Activated naive CD4-positive, alpha-beta T cell treated with anti-CD3 and anti-CD28 coated beads for 36 hours (primary cell): ENCODE measurements around the gene TUBGCP2. TPM values are rescaled to one million over a fixed set of nuclear protein-coding genes. Genes with fewer than 3 reads are reported as not detected.

Experiments
- CTCF ChIA-PET: fragments of 350-600 bp; sonication (Branson Sonifier 250); formaldehyde crosslinking; loops from one replicate; lab custom pipeline; 2021; ENCODE audit warnings: antibody characterized with exemption; lab: Charles Lee
- DNase-seq: peaks from one replicate; pipeline ENCODE4 v3.0.0-alpha.2; 2020
- H3K27ac Mint-ChIP-seq: one replicate; pipeline ENCODE4 v1.8.0; 2021; ENCODE audit warnings: mild to moderate bottlenecking, mixed read lengths
- H3K27me3 Mint-ChIP-seq: one replicate; pipeline ENCODE4 v1.8.0; 2021; ENCODE audit warnings: low read depth, mixed read lengths
- H3K36me3 Mint-ChIP-seq: one replicate; pipeline ENCODE4 v1.8.0; 2021; ENCODE audit warnings: low read depth, mixed read lengths
- H3K4me1 Mint-ChIP-seq: one replicate; pipeline ENCODE4 v1.8.0; 2021; ENCODE audit warnings: low read depth, mixed read lengths
- H3K4me3 Mint-ChIP-seq: one replicate; pipeline ENCODE4 v1.8.0; 2021; ENCODE audit warnings: mild to moderate bottlenecking, moderate library complexity, mixed read lengths
- H3K9me3 Mint-ChIP-seq: one replicate; pipeline ENCODE4 v1.8.0; 2021; ENCODE audit warnings: mixed read lengths
- intact Hi-C: fragments of 100-400 bp; cut with micrococcal nuclease; formaldehyde crosslinking; loops from one replicate; pipeline ENCODE4 v1.15.1; 2023
- total RNA-seq, 2 experiments: library from RNA; stranded (reverse); gene quantifications; one replicate each; pipeline ENCODE4 v1.2.3, GENCODE V29; 2021

Gene TUBGCP2, protein sequence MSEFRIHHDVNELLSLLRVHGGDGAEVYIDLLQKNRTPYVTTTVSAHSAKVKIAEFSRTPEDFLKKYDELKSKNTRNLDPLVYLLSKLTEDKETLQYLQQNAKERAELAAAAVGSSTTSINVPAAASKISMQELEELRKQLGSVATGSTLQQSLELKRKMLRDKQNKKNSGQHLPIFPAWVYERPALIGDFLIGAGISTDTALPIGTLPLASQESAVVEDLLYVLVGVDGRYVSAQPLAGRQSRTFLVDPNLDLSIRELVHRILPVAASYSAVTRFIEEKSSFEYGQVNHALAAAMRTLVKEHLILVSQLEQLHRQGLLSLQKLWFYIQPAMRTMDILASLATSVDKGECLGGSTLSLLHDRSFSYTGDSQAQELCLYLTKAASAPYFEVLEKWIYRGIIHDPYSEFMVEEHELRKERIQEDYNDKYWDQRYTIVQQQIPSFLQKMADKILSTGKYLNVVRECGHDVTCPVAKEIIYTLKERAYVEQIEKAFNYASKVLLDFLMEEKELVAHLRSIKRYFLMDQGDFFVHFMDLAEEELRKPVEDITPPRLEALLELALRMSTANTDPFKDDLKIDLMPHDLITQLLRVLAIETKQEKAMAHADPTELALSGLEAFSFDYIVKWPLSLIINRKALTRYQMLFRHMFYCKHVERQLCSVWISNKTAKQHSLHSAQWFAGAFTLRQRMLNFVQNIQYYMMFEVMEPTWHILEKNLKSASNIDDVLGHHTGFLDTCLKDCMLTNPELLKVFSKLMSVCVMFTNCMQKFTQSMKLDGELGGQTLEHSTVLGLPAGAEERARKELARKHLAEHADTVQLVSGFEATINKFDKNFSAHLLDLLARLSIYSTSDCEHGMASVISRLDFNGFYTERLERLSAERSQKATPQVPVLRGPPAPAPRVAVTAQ
- 10 to 100 TPM; 47.9 to 56.1 TPM for total RNA-seq

DNA sequence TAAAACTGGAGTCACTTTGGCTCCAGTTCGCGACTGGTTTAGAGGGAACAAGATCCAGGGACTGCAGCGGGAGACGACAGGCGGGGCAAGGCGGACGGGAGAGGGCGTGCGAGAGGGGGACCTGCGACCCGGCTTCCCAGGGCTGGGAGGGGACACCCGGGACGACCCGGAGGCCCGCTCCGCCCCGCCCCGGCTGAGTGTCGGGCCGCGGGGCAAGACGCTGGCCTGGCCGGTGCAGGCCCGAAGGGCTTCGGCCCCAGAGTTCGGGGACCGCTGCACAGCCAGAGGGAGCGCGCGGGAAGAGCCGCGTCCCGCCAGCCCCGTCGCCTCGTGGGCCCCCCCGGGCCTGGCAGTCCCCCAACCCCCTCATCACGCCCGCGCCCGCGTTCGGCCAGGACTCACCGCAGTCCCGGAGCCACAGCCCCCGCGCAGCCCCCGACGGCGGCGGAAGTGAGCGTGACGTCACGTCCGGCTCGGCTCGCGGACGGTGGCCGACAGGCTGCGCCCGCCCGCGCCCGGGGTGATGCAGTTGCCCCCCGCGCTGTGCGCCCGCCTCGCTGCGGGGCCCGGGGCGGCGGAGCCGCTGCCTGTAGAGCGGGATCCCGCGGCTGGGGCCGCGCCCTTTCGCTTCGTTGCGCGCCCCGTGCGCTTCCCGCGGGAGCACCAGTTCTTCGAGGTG lies at the start of gene TUBGCP2, which contains the start of gene ZNF511:
TSS of gene TUBGCP2 (minus strand) at position 452 of the 679 bp plus-strand sequence. CDS start 5,931 bp downstream, outside the sequence.
TSS of gene ZNF511 (plus strand) at position 494 of the 679 bp plus-strand sequence. CDS start at position 524, 30 bp downstream.
- Mint-ChIP-seq H3K27ac (peak within 1 kb of the TSS; percentile 98), H3K36me3 (peaks cover 16% of the 10 kb centered on the region), H3K27me3 (no peaks in the 10 kb centered on the region), H3K9me3 (no peaks in the 10 kb centered on the region), H3K4me3 (peak within 1 kb of the TSS; percentile 98), H3K4me1 (peaks cover 26% of the 10 kb centered on the region)
- CTCF ChIA-PET, result interaction anchor here (0.6 to 2.1 kb wide), 16 partner anchors 10 to 210 kb away, joined by 3 to 12 read pairs (median 4); no protein-coding TSS in a partner anchor
- intact Hi-C loops, result loop anchor here (1.0 to 10.0 kb wide), 6 partner anchors 33 to 404 kb away; partner anchors contain the start of gene PAOX
- peak; percentile 83 for DNase-seq

DNA sequence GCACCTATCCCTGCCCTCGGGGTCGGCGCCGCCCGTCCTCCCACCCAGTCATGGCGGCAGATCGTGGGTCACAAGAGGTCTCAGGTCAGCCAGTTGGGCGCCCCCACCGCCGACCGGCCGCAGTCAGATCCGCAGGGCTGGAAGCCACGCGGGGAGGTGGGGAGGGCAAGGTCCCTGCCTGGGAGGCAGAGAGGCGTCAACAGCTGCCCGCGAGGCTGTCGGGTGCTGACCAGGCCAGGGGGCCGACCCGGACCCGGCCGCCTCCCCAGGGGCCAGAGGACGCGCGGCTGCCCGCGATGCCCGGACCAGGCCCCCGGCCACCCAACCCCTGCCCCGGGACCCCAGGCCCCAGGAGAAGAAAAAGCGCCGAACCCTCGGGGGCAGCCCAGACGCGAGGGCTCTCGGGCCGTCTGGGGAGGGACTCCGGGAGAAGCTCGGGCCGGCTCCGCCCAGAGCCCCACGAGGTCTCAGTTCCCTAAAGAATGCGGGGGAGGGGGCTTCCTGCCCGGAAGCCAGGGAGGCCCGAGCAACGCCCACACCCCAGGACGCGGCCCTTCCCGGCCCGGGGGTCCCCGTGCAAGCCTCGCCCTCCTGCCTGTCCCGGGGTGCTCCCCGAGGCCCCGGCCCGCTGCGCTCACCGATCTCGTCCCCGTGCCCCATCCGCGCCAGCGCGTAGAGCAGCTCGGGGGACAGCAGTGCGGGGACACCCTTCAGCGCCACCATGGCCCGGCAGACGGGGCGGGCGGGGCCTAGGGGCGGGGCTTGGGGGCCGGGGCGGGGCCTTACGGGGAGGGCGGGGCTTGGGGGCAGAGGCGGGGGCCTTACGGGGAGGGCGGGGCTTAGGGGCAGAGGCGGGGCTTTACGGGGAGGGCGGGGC lies 48.9 kb upstream of the TUBGCP2 start, which contains the start of gene FUOM:
TSS of gene FUOM (minus strand) at position 735 of the 877 bp plus-strand sequence. CDS start at position 723, 12 bp downstream.
- H3K4me3 Mint-ChIP-seq, result peak within 1 kb of the TSS; percentile 77
- no peaks in the 10 kb centered on the region for H3K27me3 Mint-ChIP-seq
- peak; percentile 75 for DNase-seq
- peaks cover 4% of the 10 kb centered on the region for H3K36me3 Mint-ChIP-seq
- intact Hi-C loops, result loop anchor here (1.0 kb wide), 5 partner anchors 16 to 95 kb away; partner anchors contain the start of genes ECHS1, MTG1 and PAOX
- CTCF ChIA-PET, result no interaction called here
- H3K4me1 Mint-ChIP-seq, result peaks cover 3% of the 10 kb centered on the region
- H3K27ac Mint-ChIP-seq, result no peak within 1 kb of the TSS
- H3K9me3 Mint-ChIP-seq, result no peaks in the 10 kb centered on the region

DNA sequence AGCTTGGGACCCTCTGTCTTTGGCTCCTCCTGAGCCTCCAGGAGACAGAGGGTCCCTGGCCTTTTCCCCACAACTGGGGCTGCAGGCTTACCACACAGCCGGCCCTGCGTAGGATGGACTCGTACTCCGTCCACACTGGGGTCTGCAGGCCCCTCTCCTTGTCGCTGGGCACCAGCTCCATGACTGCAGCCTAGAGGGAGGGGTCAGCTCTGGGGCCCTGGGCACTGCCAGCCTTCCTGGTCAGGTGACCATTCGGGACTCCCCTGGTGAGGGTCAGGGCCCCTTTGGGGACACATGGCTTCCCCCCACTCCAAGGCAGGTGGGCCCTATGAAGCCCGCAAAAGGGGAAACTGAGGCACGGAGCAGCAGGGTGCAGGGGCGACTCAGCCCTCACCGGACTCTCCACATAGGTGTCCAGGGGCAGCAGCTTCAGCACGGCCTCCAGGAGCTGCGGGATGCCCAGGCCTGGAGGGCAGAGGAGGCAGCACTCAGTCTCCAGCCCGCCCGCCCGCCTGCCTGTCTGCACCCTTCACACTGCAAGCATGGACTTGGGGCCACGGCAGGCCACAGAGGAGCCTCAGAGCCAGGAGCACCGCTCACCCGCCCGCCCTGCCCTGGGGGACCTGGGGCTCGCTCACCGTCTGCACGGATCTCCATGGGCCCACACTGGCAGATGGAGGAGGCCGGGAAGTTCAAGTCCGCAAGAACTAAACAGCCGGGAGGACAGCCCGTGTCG lies 48.0 kb upstream of the TUBGCP2 start:
- Mint-ChIP-seq H3K4me3 (peak overlapping the region; percentile 77), H3K36me3 (peaks cover 4% of the 10 kb centered on the region), H3K9me3 (no peaks in the 10 kb centered on the region), H3K27ac (no peak overlapping the region), H3K4me1 (peaks cover 3% of the 10 kb centered on the region), H3K27me3 (no peaks in the 10 kb centered on the region)
- no peak for DNase-seq
- intact Hi-C loops, result loop anchor here (1.0 kb wide), 4 partner anchors 17 to 38 kb away; partner anchors contain the start of genes ECHS1, MTG1 and PAOX
- CTCF ChIA-PET, result interaction anchor here (0.8 kb wide), 1 partner anchor 27 kb away, joined by 3 read pairs; no protein-coding TSS in a partner anchor

DNA sequence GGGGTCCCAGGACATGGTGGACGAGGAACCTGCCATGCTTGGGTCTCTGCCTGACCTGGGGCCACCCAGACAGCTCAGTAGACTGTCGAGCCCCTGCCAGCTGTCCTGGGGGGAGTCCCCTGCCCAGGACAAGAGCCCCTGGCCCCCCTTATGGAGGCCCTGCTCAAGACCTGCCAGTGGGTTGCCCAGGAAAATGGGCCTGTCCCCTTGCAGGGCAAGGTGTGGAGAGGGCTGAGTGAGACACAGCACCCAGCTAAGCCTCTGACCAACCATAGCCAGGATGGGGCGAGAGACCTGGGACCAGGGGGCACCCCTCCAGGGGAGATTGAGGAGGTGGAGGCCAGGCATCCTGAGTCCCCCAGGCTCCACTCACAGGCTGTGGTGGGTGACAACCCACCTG lies 47.3 kb upstream of the TUBGCP2 start:
- Mint-ChIP-seq H3K27ac (no peak overlapping the region), H3K4me1 (peaks cover 3% of the 10 kb centered on the region), H3K36me3 (peaks cover 4% of the 10 kb centered on the region), H3K27me3 (no peaks in the 10 kb centered on the region), H3K4me3 (peak overlapping the region; percentile 55), H3K9me3 (no peaks in the 10 kb centered on the region)
- intact Hi-C loops, result no loop called here
- DNase-seq, result no peak
- CTCF ChIA-PET, result interaction anchor here (0.8 to 1.1 kb wide), 2 partner anchors 26 kb away, joined by 3 to 4 read pairs; no protein-coding TSS in a partner anchor

DNA sequence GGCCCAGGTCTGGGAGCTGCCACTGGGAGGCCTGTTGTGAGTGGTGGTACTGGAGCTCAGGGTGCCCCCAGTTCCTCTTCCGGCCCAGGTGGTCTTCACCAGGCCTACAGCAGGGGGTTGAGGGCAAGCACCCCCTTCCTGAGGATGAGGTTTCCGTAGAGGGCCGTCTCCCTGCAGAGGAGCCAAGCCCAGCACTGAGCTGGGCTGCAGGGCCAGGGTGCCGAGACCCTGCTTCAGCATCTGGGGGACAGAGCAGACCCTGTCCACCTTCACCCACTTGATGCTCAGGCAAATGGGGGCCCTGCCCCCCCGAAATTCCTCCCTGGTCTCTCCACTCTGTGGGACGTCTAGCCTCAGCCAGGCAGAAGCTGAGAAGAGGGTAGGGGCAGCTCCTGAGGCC lies 46.6 kb upstream of the TUBGCP2 start:
- CTCF ChIA-PET, result interaction anchor here (1.1 kb wide), 1 partner anchor 26 kb away, joined by 4 read pairs; no protein-coding TSS in a partner anchor

DNA sequence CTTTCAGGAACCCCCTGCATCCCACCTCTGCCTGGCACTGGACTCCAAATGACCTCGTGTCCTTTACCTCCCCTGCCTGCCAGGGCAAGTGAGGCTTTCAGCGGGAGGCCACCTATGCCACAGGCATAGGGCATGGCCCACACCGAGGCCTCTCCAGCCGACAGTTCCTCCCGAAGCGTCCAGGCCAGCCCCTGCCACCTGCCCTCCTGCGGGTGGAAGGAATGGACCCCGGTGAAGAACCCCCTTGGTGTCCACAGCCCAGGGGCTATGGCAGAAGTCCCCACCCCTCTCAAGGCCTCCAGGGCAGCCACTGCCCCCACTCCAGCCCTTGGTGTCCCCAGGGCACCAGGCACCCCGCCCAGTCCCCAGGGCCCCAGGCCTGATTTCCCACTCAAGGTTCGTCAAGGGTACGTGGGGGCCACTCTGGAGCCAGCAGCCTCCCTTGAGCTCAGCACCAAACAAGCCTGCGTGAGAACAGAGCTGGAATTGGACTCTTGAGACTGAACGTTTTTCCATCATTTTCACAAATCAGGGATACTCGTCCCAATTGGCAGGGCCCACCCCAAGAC lies 46.1 kb upstream of the TUBGCP2 start:
- Mint-ChIP-seq H3K9me3 (no peaks in the 10 kb centered on the region), H3K27ac (no peak overlapping the region), H3K4me3 (no peak overlapping the region), H3K4me1 (peaks cover 3% of the 10 kb centered on the region), H3K36me3 (peaks cover 4% of the 10 kb centered on the region), H3K27me3 (no peaks in the 10 kb centered on the region)
- CTCF ChIA-PET, result interaction anchor here (1.1 kb wide), 1 partner anchor 25 kb away, joined by 4 read pairs; no protein-coding TSS in a partner anchor
- DNase-seq, result no peak
- intact Hi-C loops, result no loop called here

More for the DNA sequence above, 46.6 kb upstream of the TUBGCP2 start:
- Mint-ChIP-seq H3K9me3 (no peaks in the 10 kb centered on the region), H3K36me3 (peaks cover 4% of the 10 kb centered on the region), H3K27me3 (no peaks in the 10 kb centered on the region), H3K27ac (no peak overlapping the region), H3K4me1 (peaks cover 3% of the 10 kb centered on the region), H3K4me3 (no peak overlapping the region)
- no peak for DNase-seq
- intact Hi-C loops, result no loop called here

DNA sequence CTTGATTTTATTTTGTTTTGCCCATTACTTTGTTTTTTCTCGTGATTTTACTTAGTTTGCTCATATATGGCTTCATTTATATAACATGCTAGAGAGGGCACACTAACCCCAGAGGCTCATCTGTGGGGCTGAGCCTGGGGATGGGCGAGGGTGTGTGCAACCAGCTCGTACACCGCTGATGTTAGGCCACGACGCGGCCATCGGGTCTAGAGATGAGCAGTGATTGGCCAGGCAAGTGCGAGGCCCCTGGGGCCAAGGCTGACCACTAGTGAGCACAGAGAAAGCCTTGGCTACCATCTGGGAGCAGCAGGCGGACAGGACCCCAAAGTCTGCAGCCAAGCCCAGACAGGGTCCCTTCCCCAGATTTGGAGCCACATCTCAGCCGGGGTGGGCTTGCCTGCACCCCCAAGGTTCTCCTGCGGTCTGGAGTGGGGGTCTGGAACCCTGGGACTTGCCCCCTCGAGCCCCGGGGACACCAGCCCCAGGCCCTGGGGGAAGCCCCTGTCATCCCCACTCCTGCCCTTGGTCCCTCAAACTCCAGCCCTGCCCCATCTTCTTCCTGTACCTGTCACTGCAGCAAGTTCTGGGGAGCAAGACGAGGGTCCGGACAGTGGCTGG lies 45.4 kb upstream of the TUBGCP2 start:
- intact Hi-C loops, result no loop called here
- Mint-ChIP-seq H3K4me3 (no peak overlapping the region), H3K9me3 (no peaks in the 10 kb centered on the region), H3K36me3 (peaks cover 4% of the 10 kb centered on the region), H3K27me3 (peaks cover 3% of the 10 kb centered on the region), H3K27ac (no peak overlapping the region), H3K4me1 (peaks cover 5% of the 10 kb centered on the region)
- no peak for DNase-seq
- CTCF ChIA-PET, result interaction anchor here (1.5 to 2.0 kb wide), 2 partner anchors 10 to 25 kb away, joined by 5 to 13 read pairs; no protein-coding TSS in a partner anchor

DNA sequence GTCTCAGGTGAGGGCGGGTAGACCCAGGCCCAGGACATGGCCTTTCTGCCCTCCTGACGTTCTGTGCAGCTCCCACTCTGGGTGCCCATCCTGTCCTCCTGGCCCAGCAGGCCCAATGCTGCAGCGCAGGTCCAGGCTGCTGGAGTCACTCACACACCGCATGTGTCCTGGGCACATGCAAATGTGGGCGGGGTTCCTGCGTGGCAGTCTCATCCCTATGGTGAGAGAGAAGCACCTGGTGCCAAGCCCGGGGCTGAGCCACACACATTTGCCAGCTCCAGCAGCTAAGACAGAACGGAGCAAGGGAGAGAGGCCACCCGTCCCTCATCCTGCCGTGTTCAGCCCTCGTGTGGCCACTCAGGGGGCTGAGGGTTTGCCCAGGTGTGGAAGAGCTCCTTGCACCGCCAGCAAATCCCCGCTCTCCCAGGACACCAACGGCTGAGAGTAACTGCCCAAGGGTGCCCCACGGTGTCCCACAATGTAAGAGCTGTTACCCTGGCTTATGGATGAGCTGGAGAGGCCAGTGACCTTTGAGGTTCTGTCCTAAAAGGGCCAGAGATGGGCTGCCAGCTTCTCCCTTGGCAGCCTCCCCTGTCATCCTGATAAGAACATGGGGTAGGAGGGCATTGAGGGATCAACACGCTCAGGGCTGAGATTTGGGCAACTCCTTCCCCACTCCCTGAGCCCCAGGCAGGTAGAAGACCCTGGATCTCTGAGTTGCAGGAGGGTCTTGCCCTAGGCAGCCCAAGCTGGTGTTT lies 44.7 kb upstream of the TUBGCP2 start:
- Mint-ChIP-seq H3K9me3 (no peaks in the 10 kb centered on the region), H3K4me1 (peaks cover 5% of the 10 kb centered on the region), H3K27me3 (peaks cover 4% of the 10 kb centered on the region), H3K4me3 (no peak overlapping the region), H3K27ac (no peak overlapping the region), H3K36me3 (peaks cover 4% of the 10 kb centered on the region)
- intact Hi-C loops, result no loop called here
- no peak for DNase-seq
- CTCF ChIA-PET, result interaction anchor here (1.5 to 2.0 kb wide), 2 partner anchors 10 to 24 kb away, joined by 5 to 13 read pairs; no protein-coding TSS in a partner anchor
